Endothelial cell of umbilical vein (primary cell): ENCODE results near the gene C3orf20. TPM values are rescaled to one million over a fixed set of nuclear protein-coding genes. Genes with fewer than 3 reads are reported as not detected.

Source experiments
- BruUV-seq: library from RNA; stranded (reverse); fragments of 400-500 nt; replicated peaks from 2 replicates; lab custom pipeline; 2021; lab: Mats Ljungman, UMichigan
- CTCF ChIA-PET: fragments of 300-600, 350-600 bp; sonication (Branson Sonifier 250); formaldehyde crosslinking; loops from one replicate; lab custom pipeline; 2021; ENCODE audit warnings: antibody characterized with exemption, inconsistent platforms; lab: Charles Lee
- POLR2A ChIA-PET: fragments of 300-600, 350-600 bp; sonication (Branson Sonifier 250); formaldehyde crosslinking; loops from one replicate; lab custom pipeline; 2021; ENCODE audit warnings: antibody characterized with exemption, inconsistent platforms; lab: Charles Lee
- DNase-seq: peaks from one replicate; pipeline ENCODE4 v3.0.0-alpha.2; 2011; ENCODE audit warnings: low read depth, low spot score
- FAIRE-seq: peaks from 2 replicates; lab custom pipeline; 2011; peaks lifted over from hg19 to GRCh38; lab: Jason Lieb, UNC
- H2AFZ ChIP-seq: 2 replicates; pipeline ENCODE4 v1.6.0; 2012; ENCODE audit warnings: low read depth, low read length, control low read depth, inconsistent platforms
- H3K27ac ChIP-seq: 2 replicates; pipeline ENCODE4 v1.5.1; 2011; ENCODE audit warnings: low read depth, mild to moderate bottlenecking, control low read depth, low read length, moderate library complexity; ENCODE audit not compliant: insufficient read depth
- H3K27me3 ChIP-seq, 2 experiments: 2 replicates each; pipeline versions ENCODE4 v1.6.0 to v1.6.1; 2011; ENCODE audit warnings: low read length in 2 of 2, mixed read lengths in 1 of 2; ENCODE audit not compliant: control insufficient read depth in 2 of 2, insufficient read depth in 2 of 2
- H3K36me3 ChIP-seq, 2 experiments: 2 replicates in 1 of 2; 3 replicates in 1 of 2; pipeline ENCODE4 v1.5.1; 2011; ENCODE audit warnings: low read length in 2 of 2, mild to moderate bottlenecking in 1 of 2, moderate library complexity in 1 of 2; ENCODE audit not compliant: control insufficient read depth in 2 of 2, insufficient read depth in 2 of 2; ENCODE audit errors: extremely low read depth in 1 of 2
- H3K4me1 ChIP-seq: 3 replicates; pipeline ENCODE4 v1.5.1; 2011; ENCODE audit warnings: mild to moderate bottlenecking, low read length; ENCODE audit not compliant: control insufficient read depth, insufficient read depth; ENCODE audit errors: extremely low read depth
- H3K4me2 ChIP-seq: 2 replicates; pipeline ENCODE4 v1.6.1; 2011; ENCODE audit warnings: low read length, control low read depth, mixed read lengths; ENCODE audit not compliant: insufficient read depth
- H3K4me3 ChIP-seq, 3 experiments: fragments of 200-600 bp in 1 of 3; sonication (generic), shearing (Covaris generic) in 1 of 3; replicated peaks in 1 of 3; 2 replicates each; pipeline ENCODE4 v1.5.1; 2011 to 2016; ENCODE audit warnings: control low read depth in 3 of 3, low read length in 3 of 3, mild to moderate bottlenecking in 2 of 3, inconsistent platforms in 1 of 3, low read depth in 1 of 3, moderate library complexity in 1 of 3; ENCODE audit not compliant: insufficient read depth in 1 of 3
- H3K79me2 ChIP-seq: 2 replicates; pipeline ENCODE4 v1.6.0; 2012; ENCODE audit warnings: low read length, inconsistent platforms; ENCODE audit not compliant: control insufficient read depth, insufficient read depth
- H3K9ac ChIP-seq: replicated peaks from 2 replicates; pipeline ENCODE3; 2011; ENCODE audit warnings: low read length, control low read depth; ENCODE audit not compliant: insufficient read depth; ENCODE audit errors: extremely low read depth
- H3K9me1 ChIP-seq: replicated peaks from 3 replicates; pipeline ENCODE4 v1.6.0; 2011; ENCODE audit warnings: mild to moderate bottlenecking, low read length; ENCODE audit not compliant: control insufficient read depth, insufficient read depth; ENCODE audit errors: extremely low read depth
- H3K9me3 ChIP-seq: replicated peaks from 2 replicates; pipeline ENCODE4 v1.5.1; 2012; ENCODE audit warnings: low read length, inconsistent platforms; ENCODE audit not compliant: control insufficient read depth, insufficient read depth
- H4K20me1 ChIP-seq: replicated peaks from 2 replicates; pipeline ENCODE3; 2011; ENCODE audit warnings: mild to moderate bottlenecking, low read length; ENCODE audit not compliant: control insufficient read depth, insufficient read depth; ENCODE audit errors: extremely low read depth
- CTCF ChIP-seq, 2 donors: IDR thresholded peaks; 1 replicate in 1 of 2; 2 replicates in 1 of 2; pipeline ENCODE4 v1.5.1; 2011; ENCODE audit warnings: low read length in 2 of 2, mild to moderate bottlenecking in 2 of 2, moderate library complexity in 2 of 2, control low read depth in 1 of 2, inconsistent platforms in 1 of 2, low read depth in 1 of 2; ENCODE audit not compliant: insufficient read depth in 1 of 2; ENCODE audit errors: extremely low read depth in 1 of 2
- EZH2 ChIP-seq: IDR thresholded peaks from 2 replicates; pipeline ENCODE4 v1.6.1; 2012; ENCODE audit warnings: borderline replicate concordance, low read depth, mild to moderate bottlenecking, moderate library complexity, low read length, inconsistent platforms; ENCODE audit not compliant: severe bottlenecking
- FOS ChIP-seq: IDR thresholded peaks from 2 replicates; pipeline ENCODE4 v1.6.1; 2011; ENCODE audit warnings: mild to moderate bottlenecking, low read length, moderate library complexity, borderline replicate concordance; ENCODE audit not compliant: insufficient read depth
- GATA2 ChIP-seq: IDR thresholded peaks from 2 replicates; pipeline ENCODE4 v1.7.0; 2011; ENCODE audit warnings: low read depth, mild to moderate bottlenecking, moderate library complexity, mixed read lengths, low read length; ENCODE audit not compliant: insufficient read length, insufficient read depth
- JUN ChIP-seq: IDR thresholded peaks from 2 replicates; pipeline ENCODE4 v1.6.1; 2011; ENCODE audit warnings: borderline replicate concordance, low read depth; ENCODE audit not compliant: insufficient read length, insufficient read depth
- MYC ChIP-seq: IDR thresholded peaks from one replicate; pipeline ENCODE4 v1.6.1; 2011; ENCODE audit warnings: mild to moderate bottlenecking, low read depth, low read length
- POLR2A ChIP-seq: IDR thresholded peaks from 2 replicates; pipeline ENCODE4 v1.6.1; 2012; ENCODE audit warnings: low read depth, mild to moderate bottlenecking, control low read depth, low read length
- POLR2AphosphoS5 ChIP-seq: IDR thresholded peaks from 2 replicates; pipeline ENCODE4 v1.6.1; 2012; ENCODE audit warnings: low read depth, mild to moderate bottlenecking, control low read depth, low read length, moderate library complexity; ENCODE audit not compliant: insufficient read depth
- dilution Hi-C: fragments of 300-500 bp; cut with MboI; formaldehyde crosslinking; loops from one replicate; pipeline ENCODE4 v1.15.0; 2019; ENCODE audit warnings: low sequenced_read_pairs; ENCODE audit not compliant: extremely low pct_ligation_motif_present
- intact Hi-C: fragments of 100-400 bp; cut with micrococcal nuclease; formaldehyde crosslinking; loops from one replicate; pipeline ENCODE4 v1.10.0; 2022
- polyA plus RNA-seq, 4 experiments: library from polyadenylated mRNA; depleted of rRNA in 3 of 4; stranded (reverse) in 3 of 4; unstranded in 1 of 4; fragments of >200 nt; gene quantifications; 2 replicates each; pipeline versions ENCODE4 v1.2.1 to v1.2.3, GENCODE V29; 2011 to 2012; ENCODE audit warnings: missing spikeins in 1 of 4
- total RNA-seq: library from RNA; stranded (reverse); gene quantifications from 2 replicates; pipeline ENCODE4 v1.2.3, GENCODE V29; 2021
- TF ChIP-seq, protein P1 (sequence below): IDR thresholded peaks from 2 replicates; pipeline ENCODE4 v1.6.1; 2011; ENCODE audit not compliant: insufficient read depth, insufficient read length

C3orf20 gene
- total and polyA plus RNA-seq, 2 donors (not counting 3 experiments of a cell fraction or from before 2014, with no cell fraction given) = not detected

DNA sequence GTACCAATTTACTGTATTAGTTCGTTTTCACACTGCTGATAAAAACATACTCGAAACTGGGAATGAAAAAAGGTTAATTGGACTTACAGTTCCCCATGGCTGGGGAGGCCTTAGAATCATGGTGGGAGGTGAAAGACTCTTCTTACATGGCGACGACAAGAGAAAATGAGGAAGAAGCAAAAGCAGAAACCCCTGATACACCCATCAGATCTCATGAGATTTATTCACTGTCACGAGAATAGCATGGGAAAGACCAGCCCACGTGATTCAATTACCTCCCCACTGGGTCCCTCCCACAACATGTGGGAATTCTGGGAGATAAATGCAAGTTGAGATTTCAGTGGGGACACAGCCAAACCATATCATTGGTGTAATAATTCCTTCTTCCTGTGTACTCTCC lies 69.6 kb downstream of the C3orf20 start:
- Histone ChIP-seq H3K9me1 (no peaks in the 10 kb centered on the region), H4K20me1 (no peaks in the 10 kb centered on the region), H3K9ac (no peak overlapping the region), H3K27ac (no peak overlapping the region), H2AFZ (no peak overlapping the region), H3K9me3 (no peaks in the 10 kb centered on the region), H3K4me3 (no peak overlapping the region), H3K4me1 (no peaks in the 10 kb centered on the region), H3K27me3 (peaks cover 15 to 28% of the 10 kb centered on the region in 2 experiments), H3K36me3 (no peaks in the 10 kb centered on the region), H3K4me2 (no peak overlapping the region), H3K79me2 (no peaks in the 10 kb centered on the region)
- FAIRE-seq (no peak), DNase-seq (no peak)
- TF ChIP-seq POLR2A (no peak), EZH2 (no peak), MYC (no peak), GATA2 (no peak), CTCF (IDR thresholded peaks at IDR 0.05; ENCODE audit: extremely low read depth in 1 of 2, insufficient read depth in 1 of 2, low read depth in 1 of 2, low read length in 2 of 2) (no peak), JUN (no peak), POLR2AphosphoS5 (no peak), FOS (no peak)
- TF ChIP-seq, protein P1, sequence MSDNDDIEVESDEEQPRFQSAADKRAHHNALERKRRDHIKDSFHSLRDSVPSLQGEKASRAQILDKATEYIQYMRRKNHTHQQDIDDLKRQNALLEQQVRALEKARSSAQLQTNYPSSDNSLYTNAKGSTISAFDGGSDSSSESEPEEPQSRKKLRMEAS = no peak
- no TSS peak for BruUV-seq
- dilution Hi-C loops = no loop called here
- intact Hi-C loops = no loop called here
- POLR2A ChIA-PET = no interaction called here
- CTCF ChIA-PET = no interaction called here
